ENCODE data around the gene REXO4. TPM values are rescaled to one million over a fixed set of nuclear protein-coding genes. Genes with fewer than 3 reads are reported as not detected.

The REXO4 gene
- total RNA-seq, 4 donors from 2014 or later: 12.1 to 21.9 (median 16.0) TPM

DNA sequence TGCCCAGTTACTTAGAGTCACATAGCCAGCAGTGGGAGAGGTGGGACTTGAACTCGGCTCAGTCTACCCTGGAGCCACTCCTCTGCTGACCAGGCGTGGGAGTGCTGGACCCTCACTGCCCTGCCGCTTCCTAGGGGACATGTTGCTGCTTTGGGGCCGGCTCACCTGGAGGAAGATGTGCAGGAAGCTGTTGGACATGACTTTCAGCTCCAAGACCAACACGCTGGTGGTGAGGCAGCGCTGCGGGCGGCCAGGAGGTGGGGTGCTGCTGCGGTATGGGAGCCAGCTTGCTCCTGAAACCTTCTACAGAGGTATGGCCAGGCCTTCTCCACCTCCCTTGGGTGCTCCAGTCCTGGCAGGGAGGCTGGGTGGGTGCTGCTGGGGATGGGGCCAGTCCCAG lies 38.6 kb upstream of the REXO4 start:
- peaks cover 2 to 19% (median 15%) of the 10 kb centered on the region in 4 donors for H3K4me1 ChIP-seq
- no peak overlapping the region for H3K4me3 ChIP-seq
- H3K9me3 ChIP-seq: no peaks in the 10 kb centered on the region
- intact Hi-C loops (cut with DNase I; ENCODE audit: low total_unique reads): no loop called here
- WGBS, 2 donors (ENCODE audit: low coverage in 1 of 2): 89% methylated on average over 9 of the region's 9 CpGs; no CpG with 5 or more reads in 1 of the 2 donors
- DNase-seq: no peak
- H3K27me3 ChIP-seq: no peaks in the 10 kb centered on the region
- no peak overlapping the region for H3K27ac ChIP-seq
- H3K36me3 ChIP-seq: no peaks in the 10 kb centered on the region
- TF ChIP-seq POLR2AphosphoS5 (IDR thresholded peaks at IDR 0.05) (no peak), POLR2A (IDR thresholded peaks at IDR 0.05) (no peak), EP300 (IDR thresholded peaks at IDR 0.05; ENCODE audit: low read depth) (no peak)
- TF ChIP-seq, protein P1, sequence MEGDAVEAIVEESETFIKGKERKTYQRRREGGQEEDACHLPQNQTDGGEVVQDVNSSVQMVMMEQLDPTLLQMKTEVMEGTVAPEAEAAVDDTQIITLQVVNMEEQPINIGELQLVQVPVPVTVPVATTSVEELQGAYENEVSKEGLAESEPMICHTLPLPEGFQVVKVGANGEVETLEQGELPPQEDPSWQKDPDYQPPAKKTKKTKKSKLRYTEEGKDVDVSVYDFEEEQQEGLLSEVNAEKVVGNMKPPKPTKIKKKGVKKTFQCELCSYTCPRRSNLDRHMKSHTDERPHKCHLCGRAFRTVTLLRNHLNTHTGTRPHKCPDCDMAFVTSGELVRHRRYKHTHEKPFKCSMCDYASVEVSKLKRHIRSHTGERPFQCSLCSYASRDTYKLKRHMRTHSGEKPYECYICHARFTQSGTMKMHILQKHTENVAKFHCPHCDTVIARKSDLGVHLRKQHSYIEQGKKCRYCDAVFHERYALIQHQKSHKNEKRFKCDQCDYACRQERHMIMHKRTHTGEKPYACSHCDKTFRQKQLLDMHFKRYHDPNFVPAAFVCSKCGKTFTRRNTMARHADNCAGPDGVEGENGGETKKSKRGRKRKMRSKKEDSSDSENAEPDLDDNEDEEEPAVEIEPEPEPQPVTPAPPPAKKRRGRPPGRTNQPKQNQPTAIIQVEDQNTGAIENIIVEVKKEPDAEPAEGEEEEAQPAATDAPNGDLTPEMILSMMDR (IDR thresholded peaks at IDR 0.05): no peak
- in situ Hi-C loops (cut with MboI; ENCODE audit: low pct_ligation_motif_present in 1 of 4, low pct_unique_long_range_greater_than_20kb in 1 of 4, low sequenced_read_pairs in 3 of 4): no loop called here

GRCh38 chr9:133455936-133456335 lies 38.1 kb upstream of the REXO4 start:
- H3K27me3 ChIP-seq: no peaks in the 10 kb centered on the region
- no peak overlapping the region for H3K4me3 ChIP-seq
- peaks cover under 1 to 15% (median 10%) of the 10 kb centered on the region in 4 donors for H3K4me1 ChIP-seq
- intact Hi-C loops (cut with DNase I; ENCODE audit: low total_unique reads) (no loop called here), in situ Hi-C loops (cut with MboI; ENCODE audit: low pct_ligation_motif_present in 1 of 4, low pct_unique_long_range_greater_than_20kb in 1 of 4, low sequenced_read_pairs in 3 of 4) (no loop called here)
- WGBS, 2 donors (ENCODE audit: low coverage in 1 of 2): 95 to 100% methylated on average over 1 to 10 of the region's 11 CpGs
- no peak overlapping the region for H3K27ac ChIP-seq
- DNase-seq: no peak
- no peaks in the 10 kb centered on the region for H3K9me3 ChIP-seq
- no peaks in the 10 kb centered on the region for H3K36me3 ChIP-seq
- TF ChIP-seq POLR2AphosphoS5 (IDR thresholded peaks at IDR 0.05) (no peak), EP300 (IDR thresholded peaks at IDR 0.05; ENCODE audit: low read depth) (no peak)

DNA sequence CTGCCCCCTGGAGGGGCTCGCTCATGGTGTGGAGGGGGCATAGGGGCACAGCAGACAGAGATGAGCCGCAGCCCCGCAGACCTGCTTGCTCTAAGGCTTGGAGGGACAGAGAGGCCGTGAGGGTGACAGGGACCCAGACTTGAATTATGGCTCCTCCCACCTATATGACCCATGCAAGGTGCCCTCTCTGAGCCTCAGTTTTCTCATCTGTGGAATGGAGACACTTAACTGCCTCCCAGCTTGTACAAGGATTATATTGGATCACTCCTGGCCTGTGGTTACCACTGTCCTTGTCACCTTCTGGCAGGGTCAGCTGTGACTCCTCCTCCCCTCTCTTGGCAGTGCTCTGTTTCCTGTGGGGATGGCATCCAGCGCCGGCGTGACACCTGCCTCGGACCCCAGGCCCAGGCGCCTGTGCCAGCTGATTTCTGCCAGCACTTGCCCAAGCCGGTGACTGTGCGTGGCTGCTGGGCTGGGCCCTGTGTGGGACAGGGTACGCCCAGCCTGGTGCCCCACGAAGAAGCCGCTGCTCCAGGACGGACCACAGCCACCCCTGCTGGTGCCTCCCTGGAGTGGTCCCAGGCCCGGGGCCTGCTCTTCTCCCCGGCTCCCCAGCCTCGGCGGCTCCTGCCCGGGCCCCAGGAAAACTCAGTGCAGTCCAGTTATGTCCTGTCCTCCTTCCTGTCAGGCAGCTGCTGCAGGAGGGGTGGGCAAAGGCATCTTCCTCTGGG lies 37.3 kb upstream of the REXO4 start:
- Histone ChIP-seq H3K36me3 (no peaks in the 10 kb centered on the region), H3K27me3 (no peaks in the 10 kb centered on the region), H3K4me3 (no peak overlapping the region), H3K9me3 (no peaks in the 10 kb centered on the region), H3K27ac (no peak overlapping the region), H3K4me1 (peaks cover 0 to 9% (median 6%) of the 10 kb centered on the region in 4 donors)
- 93% methylated on average over 20 of the region's 20 CpGs; no CpG with 5 or more reads in 1 of the 2 donors for WGBS, 2 donors (ENCODE audit: low coverage in 1 of 2)
- no peak for TF ChIP-seq POLR2A (IDR thresholded peaks at IDR 0.05)
- no peak for TF ChIP-seq EP300 (IDR thresholded peaks at IDR 0.05; ENCODE audit: low read depth)
- no peak for TF ChIP-seq POLR2AphosphoS5 (IDR thresholded peaks at IDR 0.05)
- TF ChIP-seq, protein P1 (IDR thresholded peaks at IDR 0.05): no peak
- in situ Hi-C loops (cut with MboI; ENCODE audit: low pct_ligation_motif_present in 1 of 4, low pct_unique_long_range_greater_than_20kb in 1 of 4, low sequenced_read_pairs in 3 of 4): no loop called here
- intact Hi-C loops (cut with DNase I; ENCODE audit: low total_unique reads): no loop called here
- no peak for DNase-seq

DNA sequence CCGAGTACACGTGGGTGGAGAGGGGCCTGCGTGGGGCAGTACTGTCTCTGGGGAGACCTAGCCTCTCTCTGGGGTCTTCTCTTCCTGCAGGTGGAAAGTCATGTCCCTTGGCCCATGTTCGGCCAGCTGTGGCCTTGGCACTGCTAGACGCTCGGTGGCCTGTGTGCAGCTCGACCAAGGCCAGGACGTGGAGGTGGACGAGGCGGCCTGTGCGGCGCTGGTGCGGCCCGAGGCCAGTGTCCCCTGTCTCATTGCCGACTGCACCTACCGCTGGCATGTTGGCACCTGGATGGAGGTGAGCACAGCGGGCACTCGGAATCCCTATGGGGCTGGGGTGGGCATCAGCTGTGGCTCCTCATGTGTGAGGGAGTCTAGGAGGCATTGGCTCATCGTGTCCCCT lies 36.5 kb upstream of the REXO4 start:
- Histone ChIP-seq H3K4me1 (peaks cover 0 to 13% (median 5%) of the 10 kb centered on the region in 4 donors), H3K27me3 (no peaks in the 10 kb centered on the region), H3K27ac (no peak overlapping the region), H3K9me3 (no peaks in the 10 kb centered on the region), H3K4me3 (no peak overlapping the region), H3K36me3 (no peaks in the 10 kb centered on the region)
- intact Hi-C loops (cut with DNase I; ENCODE audit: low total_unique reads): no loop called here
- WGBS, 2 donors (ENCODE audit: low coverage in 1 of 2): 89% methylated on average over 19 of the region's 19 CpGs; no CpG with 5 or more reads in 1 of the 2 donors
- in situ Hi-C loops (cut with MboI; ENCODE audit: low pct_ligation_motif_present in 1 of 4, low pct_unique_long_range_greater_than_20kb in 1 of 4, low sequenced_read_pairs in 3 of 4): no loop called here
- TF ChIP-seq POLR2AphosphoS5 (IDR thresholded peaks at IDR 0.05) (no peak), POLR2A (IDR thresholded peaks at IDR 0.05) (no peak), EP300 (IDR thresholded peaks at IDR 0.05; ENCODE audit: low read depth) (no peak)
- TF ChIP-seq, protein P1 (IDR thresholded peaks at IDR 0.05): no peak
- DNase-seq: no peak

Data from transverse colon (tissue), 4 donors.